HG03066 (cell line): ENCODE results near the gene EGFL7.
A peak's percentile ranks its signal among the peaks of the same experiment; 100 is the strongest.
"Not testable (repeated sequence)": the region's sequence is repeated elsewhere in the genome, so short reads cannot be mapped to it uniquely, and the experiment has no call there.

Source experiments
- ATAC-seq: cut with Tn5 transposase; IDR thresholded peaks from one replicate; pipeline ENCODE4 v1.9.1; 2021; ENCODE audit warnings: low read depth; ENCODE audit not compliant: unreplicated experiment

The EGFL7 gene

GRCh38 chr9:136695955-136696354, 33.2 kb downstream of the EGFL7 start:
- no peak for ATAC-seq

- ATAC-seq = no peak
These were observed 33.8 kb downstream of the EGFL7 start for GRCh38 chr9:136696502-136696901.

- no peak for ATAC-seq
These were observed 34.6 kb downstream of the EGFL7 start for GRCh38 chr9:136697146-136697820.

GRCh38 chr9:136697821-136698526, 35.3 kb downstream of the EGFL7 start:
- no peak for ATAC-seq

GRCh38 chr9:136698635-136699246, 36.0 kb downstream of the EGFL7 start:
- ATAC-seq = no peak

GRCh38 chr9:136700304-136700703, 37.6 kb downstream of the EGFL7 start:
- ATAC-seq = no peak

- peak; percentile 67 for ATAC-seq
These were observed 38.4 kb downstream of the EGFL7 start for GRCh38 chr9:136700959-136701667.

- ATAC-seq = no peak
These were observed 38.9 kb downstream of the EGFL7 start for GRCh38 chr9:136701668-136702053.

GRCh38 chr9:136703276-136703860, 40.7 kb downstream of the EGFL7 start:
- no peak for ATAC-seq

- ATAC-seq = not testable (repeated sequence)
These were observed 42.0 kb downstream of the EGFL7 start for GRCh38 chr9:136704741-136705140.

- ATAC-seq = no peak
These were observed 42.8 kb downstream of the EGFL7 start for GRCh38 chr9:136705564-136705963.

GRCh38 chr9:136707011-136707410, 44.3 kb downstream of the EGFL7 start:
- ATAC-seq = no peak

GRCh38 chr9:136707849-136708517, 45.3 kb downstream of the EGFL7 start:
- no peak for ATAC-seq

GRCh38 chr9:136709454-136710109, 46.9 kb downstream of the EGFL7 start:
- ATAC-seq = no peak

GRCh38 chr9:136710543-136710942, 47.8 kb downstream of the EGFL7 start:
- no peak for ATAC-seq

- ATAC-seq = not testable (repeated sequence)
These were observed 48.5 kb downstream of the EGFL7 start for GRCh38 chr9:136711219-136711648.

GRCh38 chr9:136711751-136712689, 49.3 kb downstream of the EGFL7 start, which contains the start of gene DIPK1B:
Gene DIPK1B (plus strand): TSS chr9:136712572. CDS start chr9:136712666, 94 bp downstream.
- ATAC-seq = no peak
